ENCODE measurements around the gene VASN. TPM values are rescaled to one million over a fixed set of nuclear protein-coding genes. Genes with fewer than 3 reads are reported as not detected.

The VASN gene
- total and polyA plus RNA-seq, 9 of the 15 experiments (the other 6 are each of a cell fraction or from before 2014, with no cell fraction given), result 0.01 to 2.5 (median 0.41) TPM; not detected in 1

DNA sequence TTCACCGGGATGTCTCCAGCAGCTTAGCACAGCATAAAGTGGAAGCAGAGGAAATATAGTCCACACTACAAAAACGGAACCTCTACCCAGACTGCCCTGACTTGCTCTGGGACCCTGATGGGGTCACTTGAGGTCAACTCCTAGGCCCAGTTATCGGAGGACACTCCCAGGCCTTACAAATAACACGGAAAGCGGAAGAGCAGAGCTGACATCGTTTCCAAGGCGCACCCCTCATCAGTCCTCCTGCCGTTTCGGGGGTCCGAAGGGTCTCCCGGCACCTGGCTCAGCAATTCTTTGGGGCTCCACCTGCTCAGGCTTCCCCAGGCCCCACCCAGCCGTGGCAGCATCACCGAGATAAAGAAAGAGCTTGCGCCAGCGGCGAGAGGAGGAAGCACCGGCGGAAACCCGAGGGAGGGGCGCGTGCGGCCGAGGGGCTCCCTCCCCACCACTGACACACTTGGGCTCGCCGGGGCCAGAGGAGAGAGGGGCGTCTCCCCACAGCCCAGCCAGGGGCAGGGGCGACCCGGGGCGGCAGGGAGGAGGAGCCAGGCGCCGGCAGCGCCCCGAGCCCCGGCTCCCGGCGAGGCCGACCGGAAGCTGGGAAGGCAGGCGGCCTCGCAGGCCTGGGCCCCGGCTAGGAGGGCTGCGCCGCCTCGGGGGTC, 44.0 kb downstream of the VASN start (continued):
- peak; percentile 75 for TF ChIP-seq ZFX (CRISPR knock-in tag; IDR thresholded peaks at IDR 0.05)
- TF ChIP-seq, protein P1, sequence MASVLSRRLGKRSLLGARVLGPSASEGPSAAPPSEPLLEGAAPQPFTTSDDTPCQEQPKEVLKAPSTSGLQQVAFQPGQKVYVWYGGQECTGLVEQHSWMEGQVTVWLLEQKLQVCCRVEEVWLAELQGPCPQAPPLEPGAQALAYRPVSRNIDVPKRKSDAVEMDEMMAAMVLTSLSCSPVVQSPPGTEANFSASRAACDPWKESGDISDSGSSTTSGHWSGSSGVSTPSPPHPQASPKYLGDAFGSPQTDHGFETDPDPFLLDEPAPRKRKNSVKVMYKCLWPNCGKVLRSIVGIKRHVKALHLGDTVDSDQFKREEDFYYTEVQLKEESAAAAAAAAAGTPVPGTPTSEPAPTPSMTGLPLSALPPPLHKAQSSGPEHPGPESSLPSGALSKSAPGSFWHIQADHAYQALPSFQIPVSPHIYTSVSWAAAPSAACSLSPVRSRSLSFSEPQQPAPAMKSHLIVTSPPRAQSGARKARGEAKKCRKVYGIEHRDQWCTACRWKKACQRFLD (CRISPR knock-in tag; IDR thresholded peaks at IDR 0.05), result no peak
- no peak; the same call in 1 of the 2 replicates for TF ChIP-seq NR2C1 (IDR thresholded peaks at IDR 0.05)
- TF ChIP-seq NR2C1 (tag; IDR thresholded peaks at IDR 0.05), result peak; percentile 47; the same call in 1 of the 2 replicates
- TF ChIP-seq, protein P2, sequence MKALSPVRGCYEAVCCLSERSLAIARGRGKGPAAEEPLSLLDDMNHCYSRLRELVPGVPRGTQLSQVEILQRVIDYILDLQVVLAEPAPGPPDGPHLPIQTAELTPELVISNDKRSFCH (CRISPR knock-in tag; IDR thresholded peaks at IDR 0.05), result no peak
- TF ChIP-seq, protein P2 (tag; IDR thresholded peaks at IDR 0.05), result no peak
- no peak for TF ChIP-seq TARDBP (IDR thresholded peaks at IDR 0.05)
- no peak for TF ChIP-seq ZNF239 (CRISPR knock-in tag; IDR thresholded peaks at IDR 0.05)
- TF ChIP-seq, protein P3, sequence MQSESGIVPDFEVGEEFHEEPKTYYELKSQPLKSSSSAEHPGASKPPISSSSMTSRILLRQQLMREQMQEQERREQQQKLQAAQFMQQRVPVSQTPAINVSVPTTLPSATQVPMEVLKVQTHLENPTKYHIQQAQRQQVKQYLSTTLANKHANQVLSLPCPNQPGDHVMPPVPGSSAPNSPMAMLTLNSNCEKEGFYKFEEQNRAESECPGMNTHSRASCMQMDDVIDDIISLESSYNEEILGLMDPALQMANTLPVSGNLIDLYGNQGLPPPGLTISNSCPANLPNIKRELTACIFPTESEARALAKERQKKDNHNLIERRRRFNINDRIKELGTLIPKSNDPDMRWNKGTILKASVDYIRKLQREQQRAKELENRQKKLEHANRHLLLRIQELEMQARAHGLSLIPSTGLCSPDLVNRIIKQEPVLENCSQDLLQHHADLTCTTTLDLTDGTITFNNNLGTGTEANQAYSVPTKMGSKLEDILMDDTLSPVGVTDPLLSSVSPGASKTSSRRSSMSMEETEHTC (IDR thresholded peaks at IDR 0.05), result no peak
- no peak for TF ChIP-seq ZNF175 (CRISPR knock-in tag; IDR thresholded peaks at IDR 0.05; ENCODE audit: low read depth)
- peak; percentile 41 for TF ChIP-seq PHF8 (IDR thresholded peaks at IDR 0.05; ENCODE audit: borderline replicate concordance, low read length)
- TF ChIP-seq ARNT (IDR thresholded peaks at IDR 0.05), result no peak
- no peak; the same call in 1 of the 2 replicates for TF ChIP-seq FOXK1 (CRISPR knock-in tag; IDR thresholded peaks at IDR 0.05; ENCODE audit: borderline replicate concordance)
- TF ChIP-seq, protein P4, sequence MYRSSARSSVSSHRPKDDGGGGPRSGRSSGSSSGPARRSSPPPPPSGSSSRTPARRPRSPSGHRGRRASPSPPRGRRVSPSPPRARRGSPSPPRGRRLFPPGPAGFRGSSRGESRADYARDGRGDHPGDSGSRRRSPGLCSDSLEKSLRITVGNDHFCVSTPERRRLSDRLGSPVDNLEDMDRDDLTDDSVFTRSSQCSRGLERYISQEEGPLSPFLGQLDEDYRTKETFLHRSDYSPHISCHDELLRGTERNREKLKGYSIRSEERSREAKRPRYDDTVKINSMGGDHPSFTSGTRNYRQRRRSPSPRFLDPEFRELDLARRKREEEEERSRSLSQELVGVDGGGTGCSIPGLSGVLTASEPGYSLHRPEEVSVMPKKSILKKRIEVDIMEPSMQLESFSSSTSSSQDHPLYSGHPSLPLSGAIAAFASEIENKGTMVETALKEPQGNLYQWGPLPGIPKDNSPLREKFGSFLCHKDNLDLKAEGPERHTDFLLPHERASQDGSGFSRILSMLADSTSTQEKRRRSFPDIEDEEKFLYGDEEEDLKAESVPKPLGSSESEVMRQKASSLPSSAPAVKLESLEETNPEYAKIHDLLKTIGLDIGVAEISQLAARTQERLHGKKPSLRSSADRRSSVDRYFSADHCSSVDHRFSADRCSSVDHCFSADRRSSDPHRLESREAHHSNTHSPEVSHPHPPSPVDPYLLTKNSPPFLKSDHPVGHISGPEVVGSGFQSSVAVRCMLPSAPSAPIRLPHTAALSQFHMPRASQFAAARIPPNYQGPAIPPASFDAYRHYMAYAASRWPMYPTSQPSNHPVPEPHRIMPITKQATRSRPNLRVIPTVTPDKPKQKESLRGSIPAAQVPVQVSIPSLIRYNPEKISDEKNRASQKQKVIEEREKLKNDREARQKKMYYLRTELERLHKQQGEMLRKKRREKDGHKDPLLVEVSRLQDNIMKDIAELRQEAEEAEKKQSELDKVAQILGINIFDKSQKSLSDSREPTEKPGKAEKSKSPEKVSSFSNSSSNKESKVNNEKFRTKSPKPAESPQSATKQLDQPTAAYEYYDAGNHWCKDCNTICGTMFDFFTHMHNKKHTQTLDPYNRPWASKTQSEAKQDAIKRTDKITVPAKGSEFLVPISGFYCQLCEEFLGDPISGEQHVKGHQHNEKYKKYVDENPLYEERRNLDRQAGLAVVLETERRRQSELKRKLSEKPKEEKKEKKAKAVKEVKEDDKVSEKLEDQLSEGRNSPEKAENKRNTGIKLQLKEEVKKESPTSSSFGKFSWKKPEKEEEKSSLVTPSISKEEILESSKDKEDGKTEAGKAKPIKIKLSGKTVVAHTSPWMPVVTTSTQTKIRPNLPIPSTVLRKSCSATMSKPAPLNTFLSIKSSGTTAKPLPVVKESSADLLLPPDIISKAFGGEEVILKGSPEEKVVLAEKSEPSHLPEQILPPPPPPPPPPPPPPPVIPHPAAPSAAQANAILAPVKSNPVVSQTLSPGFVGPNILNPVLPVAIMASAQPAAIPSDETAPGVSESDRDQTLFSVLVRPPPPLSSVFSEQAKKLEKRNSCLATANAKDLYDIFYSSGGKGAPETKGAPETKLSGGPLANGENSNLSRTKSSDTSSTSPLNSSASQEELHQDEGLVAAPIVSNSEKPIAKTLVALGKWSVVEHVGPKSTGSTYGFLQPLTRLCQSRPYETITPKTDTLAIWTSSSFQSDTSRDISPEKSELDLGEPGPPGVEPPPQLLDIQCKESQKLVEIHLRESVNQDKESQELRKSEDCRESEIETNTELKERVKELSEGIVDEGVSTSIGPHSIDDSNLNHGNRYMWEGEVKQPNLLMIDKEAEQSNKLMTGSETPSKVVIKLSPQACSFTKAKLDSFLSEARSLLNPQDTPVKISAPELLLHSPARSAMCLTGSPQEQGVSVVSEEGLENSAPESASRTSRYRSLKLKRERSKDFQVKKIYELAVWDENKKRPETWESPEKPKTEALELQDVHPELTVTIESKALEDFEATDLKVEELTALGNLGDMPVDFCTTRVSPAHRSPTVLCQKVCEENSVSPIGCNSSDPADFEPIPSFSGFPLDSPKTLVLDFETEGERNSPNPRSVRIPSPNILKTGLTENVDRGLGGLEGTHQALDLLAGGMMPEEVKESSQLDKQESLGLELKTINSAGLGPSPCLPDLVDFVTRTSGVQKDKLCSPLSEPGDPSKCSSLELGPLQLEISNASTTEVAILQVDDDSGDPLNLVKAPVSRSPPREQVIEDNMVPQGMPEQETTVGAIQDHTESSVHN (IDR thresholded peaks at IDR 0.05; ENCODE audit: borderline replicate concordance in 1 of 2, low read depth in 1 of 2), result no peak

All from K562 (cell line).